Adipose tissue (tissue), 3 donors: ENCODE data around the gene UST. TPM values are rescaled to one million over a fixed set of nuclear protein-coding genes. Genes with fewer than 3 reads are reported as not detected.
"Not testable (repeated sequence)": the region's sequence is repeated elsewhere in the genome, so short reads cannot be mapped to it uniquely, and the experiment has no call there.

Experiments
- H3K27ac ChIP-seq: one replicate; pipeline ENCODE4 v1.5.1; 2013; ENCODE audit warnings: low read depth, low read length
- WGBS, 3 donors: extraction: QIAGEN DNeasy Blood & Tissue Kit; methylation state at CpG; one replicate each; pipeline ENCODE4 v1.1.7; 2013; 5-methylcytosine and 5-hydroxymethylcytosine counted together
- polyA plus RNA-seq, 3 donors: library from polyadenylated mRNA; stranded (reverse); fragments of 200-250 nt; gene quantifications; one replicate each; pipeline ENCODE4 v1.2.3, GENCODE V29; 2013
- donor health status: healthy with polysubstance abuse.
- donor health status: Bipolar disorder and iron deficiency.
- donor health status: healthy.

The UST gene
- polyA plus RNA-seq, 3 donors = 2.4 to 17.9 (median 6.5) TPM

DNA sequence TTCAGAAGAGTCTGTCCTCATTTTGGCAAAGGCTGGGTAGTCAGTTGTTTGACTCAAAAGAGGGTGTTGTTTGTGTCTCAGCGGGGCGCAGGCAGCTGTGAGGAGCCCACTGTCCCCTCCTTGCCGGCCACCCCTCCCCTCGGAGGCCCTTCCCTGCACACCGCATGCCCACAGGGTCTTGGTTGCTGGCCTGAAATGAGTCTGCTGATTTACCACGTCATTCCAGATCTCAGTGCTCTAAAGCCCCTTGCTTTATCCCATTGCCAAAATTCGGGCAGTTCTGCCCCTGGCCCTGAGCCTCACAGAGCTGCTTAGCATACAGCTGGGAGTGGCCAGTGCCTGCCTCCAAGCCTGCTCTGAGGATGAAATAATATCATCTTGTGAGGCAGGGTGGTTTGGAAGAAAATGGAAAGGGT lies 220.7 kb downstream of the UST start:
- H3K27ac ChIP-seq = no peak overlapping the region
- WGBS, 3 donors = 54 to 88% (median 68%) methylated on average over 7 of the region's 7 CpGs

DNA sequence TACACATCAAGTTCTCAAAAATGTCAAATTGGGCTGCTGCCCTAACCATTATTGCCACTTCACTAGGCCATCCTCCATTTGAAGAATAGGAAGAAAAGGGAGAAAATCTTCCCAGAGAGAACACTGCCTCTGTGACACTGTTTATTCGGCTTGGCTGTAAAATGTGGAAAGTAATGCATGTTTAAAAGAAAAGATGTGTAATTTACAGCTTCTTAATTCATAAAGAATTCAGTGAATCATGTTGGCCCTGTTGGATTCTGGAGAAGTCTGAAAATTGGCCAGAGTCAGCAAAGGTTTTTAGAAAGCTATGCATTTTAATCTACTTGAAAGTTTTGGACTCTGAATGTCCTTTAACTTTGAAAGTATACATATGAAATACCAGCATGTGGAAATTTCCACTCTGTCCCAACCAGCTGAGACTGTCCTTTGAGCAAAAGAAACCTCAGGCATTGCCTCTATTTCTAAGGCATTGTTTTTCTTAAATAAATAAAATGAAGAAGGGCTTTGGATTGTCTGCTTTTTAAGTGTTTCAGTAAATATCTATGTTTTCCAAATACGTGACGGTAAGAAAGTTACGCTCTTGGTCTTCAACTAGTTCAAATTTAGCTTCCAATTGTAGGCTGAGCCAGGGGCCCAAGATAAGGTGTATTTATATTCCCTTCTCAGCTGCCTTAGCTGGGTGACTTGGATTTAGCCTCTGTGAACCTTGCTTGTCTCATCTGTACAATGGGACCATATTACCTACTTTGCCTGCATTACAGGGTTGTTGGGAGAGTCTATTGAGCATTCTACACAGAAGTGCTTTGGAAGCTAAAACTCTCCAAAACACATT lies 222.2 kb downstream of the UST start:
- H3K27ac ChIP-seq = no peak overlapping the region
- WGBS, 3 donors = 69 to 95% (median 89%) methylated on average over 4 of the region's 4 CpGs

DNA sequence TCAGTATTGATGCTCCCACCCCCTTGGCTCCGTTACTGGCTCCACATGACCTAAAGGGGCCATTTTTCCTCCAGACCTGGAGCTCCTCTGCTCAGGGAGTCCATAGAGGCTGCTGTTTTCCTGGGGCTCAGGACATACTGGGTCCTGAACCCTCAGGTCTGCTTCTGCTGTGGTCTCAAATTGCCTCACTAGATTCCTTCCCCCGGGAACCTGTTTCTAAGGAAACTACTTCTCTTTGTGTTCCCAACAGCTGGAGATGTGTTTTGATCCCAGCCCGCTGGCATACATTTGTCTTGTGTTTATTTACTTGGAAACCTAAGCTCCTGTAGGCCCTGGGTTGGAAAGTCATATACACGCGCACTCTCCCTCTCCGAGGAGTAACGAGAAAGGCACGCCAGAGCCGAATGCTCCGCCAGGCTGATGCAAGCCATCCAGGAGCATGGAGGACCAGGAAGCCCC lies 222.8 kb downstream of the UST start:
- 67 to 92% (median 71%) methylated on average over 10 of the region's 10 CpGs for WGBS, 3 donors
- H3K27ac ChIP-seq = no peak overlapping the region

DNA sequence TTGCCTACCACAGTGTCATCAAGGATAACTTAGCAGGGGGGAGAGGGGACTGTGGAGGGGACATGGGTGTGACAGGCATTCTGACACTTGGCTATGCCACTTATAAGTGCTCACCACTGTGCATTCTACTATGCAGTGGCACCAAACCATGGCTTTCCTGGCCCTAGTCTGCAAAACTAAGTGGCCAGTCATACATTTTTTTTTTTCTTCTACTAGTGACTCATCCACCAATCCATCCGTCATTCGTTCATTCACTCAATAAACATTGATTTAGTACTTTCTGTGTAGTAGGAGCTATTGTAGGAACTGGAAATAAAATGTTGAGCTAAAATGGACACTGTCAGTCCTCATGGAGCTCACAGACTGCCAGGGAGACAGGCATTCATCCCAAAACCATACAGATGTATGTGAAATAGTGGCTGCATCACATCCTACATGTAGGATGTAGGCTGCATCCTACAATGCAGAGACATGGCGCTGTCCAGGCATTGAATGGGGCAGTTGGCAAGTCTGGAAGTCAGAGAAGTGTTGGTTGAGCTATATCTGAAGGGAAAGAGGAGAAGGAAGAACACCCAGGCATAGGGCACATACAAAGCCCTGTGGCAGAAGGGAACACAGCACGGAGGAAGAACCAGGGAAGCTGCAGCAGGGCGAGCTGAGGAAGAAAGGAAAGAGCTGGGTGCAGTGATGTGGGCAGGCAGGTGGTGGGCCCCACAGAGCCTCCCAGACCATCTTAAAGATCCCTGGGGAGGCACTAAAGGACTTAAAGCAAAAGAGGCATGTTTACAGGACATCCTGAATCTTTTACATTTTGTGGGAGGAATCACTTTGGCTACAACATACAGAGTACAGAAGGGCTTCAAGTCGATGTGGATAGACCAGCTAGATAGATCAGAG lies 224.4 kb downstream of the UST start:
- no peak overlapping the region for H3K27ac ChIP-seq
- WGBS, 3 donors = 83 to 85% (median 83%) methylated on average over 6 of the region's 6 CpGs

DNA sequence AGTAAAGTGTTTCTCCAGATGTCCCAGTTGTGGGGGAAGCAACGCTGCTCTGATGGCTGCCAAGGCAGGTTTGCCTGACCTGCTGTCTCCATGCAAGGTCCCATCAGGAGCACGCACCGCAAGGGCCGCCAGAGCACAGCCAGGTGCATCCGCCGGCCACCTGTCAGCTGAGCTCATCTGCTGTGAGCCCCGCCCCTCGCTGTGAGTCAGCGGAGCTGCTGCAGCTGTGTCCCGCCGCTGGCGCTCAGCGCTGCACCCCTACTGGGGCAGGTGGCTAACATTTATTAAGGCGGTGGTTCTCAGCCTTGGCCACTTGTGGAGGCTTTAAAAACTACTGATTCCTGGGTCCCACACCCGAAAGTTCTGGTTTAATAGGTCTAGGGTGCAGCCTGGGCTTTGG lies 225.7 kb downstream of the UST start:
- 14 to 57% (median 54%) methylated on average over 15 of the region's 15 CpGs for WGBS, 3 donors
- H3K27ac ChIP-seq = no peak overlapping the region

DNA sequence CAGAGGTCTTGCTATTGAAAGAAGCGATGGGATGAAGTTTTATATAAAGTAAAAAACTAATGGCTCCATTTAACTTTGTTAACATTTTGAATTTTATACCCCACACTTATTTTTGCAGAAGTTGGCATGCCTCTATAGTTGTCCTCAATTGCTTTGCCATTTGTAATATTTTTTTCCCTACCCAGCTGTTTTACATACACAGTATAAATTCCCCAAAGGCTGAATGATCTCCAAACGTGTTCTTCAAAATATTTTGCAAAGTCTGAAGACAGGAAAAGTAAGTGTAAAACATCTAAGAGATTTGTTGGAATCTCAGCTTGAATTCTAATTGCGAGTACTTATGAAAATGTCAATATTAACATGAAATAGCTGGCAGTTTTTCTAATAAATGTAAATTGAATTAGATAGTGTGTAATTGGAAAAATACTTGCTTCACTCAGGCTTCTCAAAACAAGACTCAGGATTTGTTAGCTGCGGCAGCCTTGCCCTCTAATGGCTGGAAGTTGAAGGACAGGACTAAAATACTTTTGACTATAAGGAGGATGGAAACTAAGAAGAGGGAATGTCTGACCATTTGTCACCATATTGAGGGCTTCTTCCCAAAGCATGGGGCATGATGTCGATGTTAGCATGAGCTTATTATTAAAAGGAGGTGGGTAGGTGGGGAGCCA lies 226.8 kb downstream of the UST start:
- WGBS, 3 donors = 55 to 72% (median 68%) methylated on average over 5 of the region's 5 CpGs
- no peak overlapping the region for H3K27ac ChIP-seq

DNA sequence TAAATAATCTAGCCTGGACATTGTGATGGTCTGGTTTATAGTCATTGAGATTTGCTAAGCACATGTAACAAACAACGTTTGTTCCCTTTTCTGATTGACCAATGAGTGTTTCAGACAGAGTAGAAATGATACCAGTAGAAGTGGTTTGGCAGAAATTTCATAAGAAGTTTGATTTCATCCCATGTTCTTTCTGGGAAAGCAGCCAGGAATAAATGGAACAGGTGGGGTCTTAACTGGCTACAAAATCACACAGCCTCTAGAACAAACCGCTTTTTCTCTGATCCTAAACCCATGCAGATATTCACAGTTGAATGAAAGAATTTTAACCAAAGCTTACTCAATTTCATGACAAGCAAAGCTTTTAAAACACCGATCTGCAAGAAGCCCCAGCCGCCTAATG lies 227.5 kb downstream of the UST start:
- WGBS, 3 donors = 78 to 83% (median 79%) methylated on average over 4 of the region's 4 CpGs

DNA sequence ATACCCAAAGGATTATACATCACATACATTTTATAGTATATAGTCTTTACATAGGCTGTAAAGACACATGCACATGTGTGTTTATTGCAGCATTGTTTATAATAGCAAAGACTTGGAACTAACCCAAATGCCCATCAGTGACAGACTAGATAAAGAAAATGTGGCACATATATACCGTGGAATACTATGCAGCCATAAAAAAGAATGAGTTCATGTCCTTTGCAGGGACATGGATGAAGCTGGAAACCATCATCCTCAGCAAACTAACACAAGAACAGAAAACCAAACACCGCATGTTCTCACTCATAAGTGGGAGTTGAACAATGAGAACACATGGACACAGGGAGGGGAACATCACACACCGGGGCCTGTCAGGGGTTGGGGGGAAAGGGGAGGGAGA lies 231.5 kb downstream of the UST start:
- not testable (repeated sequence) for H3K27ac ChIP-seq
- WGBS, 3 donors = 86 to 100% (median 98%) methylated on average over 2 of the region's 3 CpGs

More for the DNA sequence above, 227.5 kb downstream of the UST start:
- no peak overlapping the region for H3K27ac ChIP-seq

DNA sequence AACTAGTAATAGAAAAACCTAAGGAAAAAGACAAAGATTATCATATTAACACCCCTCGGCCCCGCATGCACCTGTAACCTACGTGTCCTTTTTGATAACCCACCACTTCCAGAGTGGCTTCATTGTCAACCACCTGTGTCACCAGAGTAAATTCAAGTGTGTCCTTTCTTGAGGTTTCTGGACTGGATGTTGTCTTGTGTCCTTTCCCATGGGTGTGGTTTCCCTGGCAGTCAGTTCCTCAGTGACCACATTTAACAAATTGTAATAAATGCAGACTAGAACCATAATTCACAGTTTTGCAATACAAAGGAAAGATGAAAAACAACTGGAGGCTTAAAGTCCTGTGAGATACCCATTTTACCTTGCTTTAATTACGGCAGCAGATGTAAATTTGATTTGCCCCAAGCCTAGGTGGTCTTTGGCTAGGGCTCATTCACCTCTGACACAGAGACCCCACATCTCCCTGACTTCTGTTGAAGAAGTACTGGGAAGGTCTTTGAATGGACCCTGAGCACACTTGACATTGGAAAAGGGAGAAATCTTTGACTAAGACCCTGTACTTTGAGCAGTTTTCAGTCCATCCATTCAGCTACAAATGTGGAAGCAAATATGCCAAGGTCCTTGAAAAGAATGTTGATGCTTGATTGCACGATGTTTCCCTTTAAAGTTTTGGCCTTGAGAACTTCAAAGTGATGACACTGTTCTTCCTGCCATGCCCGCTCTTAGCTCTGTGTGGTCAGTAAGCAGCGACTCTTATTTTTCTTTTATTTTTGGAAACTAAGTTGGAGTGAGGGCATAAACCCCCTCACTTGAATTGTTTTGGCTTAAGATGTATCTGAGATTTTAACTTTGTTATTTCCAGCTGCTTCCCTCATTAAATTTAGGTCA lies 232.4 kb downstream of the UST start:
- WGBS, 3 donors = 68 to 78% (median 72%) methylated on average over 7 of the region's 7 CpGs

DNA sequence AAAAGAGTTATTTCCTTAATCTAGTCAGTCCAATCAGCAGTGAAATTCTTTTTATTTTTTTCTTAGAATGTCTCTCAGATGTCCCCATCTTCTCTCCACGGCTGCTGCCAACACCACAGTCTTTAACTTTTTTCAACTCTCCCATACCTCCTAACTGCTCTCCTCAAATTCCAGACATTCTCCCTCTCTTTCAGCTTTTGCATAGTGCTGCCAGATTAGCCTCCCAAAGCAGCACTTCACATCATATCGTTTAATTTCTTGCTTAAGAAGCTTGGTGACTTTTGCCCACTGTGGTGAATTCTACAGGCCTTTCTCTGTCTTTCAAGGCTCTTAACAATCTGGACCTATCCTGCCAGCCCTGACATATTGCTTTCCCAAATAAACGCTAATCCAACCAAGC lies 233.4 kb downstream of the UST start:
- WGBS, 3 donors = 66 to 84% (median 70%) methylated on average over 3 of the region's 3 CpGs
- no peak overlapping the region for H3K27ac ChIP-seq

More for the DNA sequence above, 232.4 kb downstream of the UST start:
- no peak overlapping the region for H3K27ac ChIP-seq

DNA sequence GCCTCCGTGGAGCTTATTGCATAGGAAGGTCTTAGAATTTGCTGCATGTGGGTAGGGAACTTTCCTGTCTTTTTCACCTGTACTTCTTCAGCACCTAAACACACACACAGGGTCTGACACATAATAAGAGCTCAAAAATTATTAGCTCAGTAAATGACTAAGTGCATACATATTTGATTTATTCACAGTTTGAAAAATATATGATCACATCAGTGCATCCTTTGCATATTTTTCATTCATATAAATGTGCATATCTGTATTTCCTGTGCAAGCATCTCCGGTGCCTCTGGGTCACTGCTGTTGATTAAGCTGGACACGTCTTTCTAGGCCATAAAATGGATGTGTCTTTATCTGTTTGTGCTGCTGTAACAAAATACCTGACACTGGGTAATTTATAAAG lies 234.7 kb downstream of the UST start:
- no peak overlapping the region for H3K27ac ChIP-seq
- WGBS, 3 donors = 73 to 86% (median 82%) methylated on average over 3 of the region's 3 CpGs

DNA sequence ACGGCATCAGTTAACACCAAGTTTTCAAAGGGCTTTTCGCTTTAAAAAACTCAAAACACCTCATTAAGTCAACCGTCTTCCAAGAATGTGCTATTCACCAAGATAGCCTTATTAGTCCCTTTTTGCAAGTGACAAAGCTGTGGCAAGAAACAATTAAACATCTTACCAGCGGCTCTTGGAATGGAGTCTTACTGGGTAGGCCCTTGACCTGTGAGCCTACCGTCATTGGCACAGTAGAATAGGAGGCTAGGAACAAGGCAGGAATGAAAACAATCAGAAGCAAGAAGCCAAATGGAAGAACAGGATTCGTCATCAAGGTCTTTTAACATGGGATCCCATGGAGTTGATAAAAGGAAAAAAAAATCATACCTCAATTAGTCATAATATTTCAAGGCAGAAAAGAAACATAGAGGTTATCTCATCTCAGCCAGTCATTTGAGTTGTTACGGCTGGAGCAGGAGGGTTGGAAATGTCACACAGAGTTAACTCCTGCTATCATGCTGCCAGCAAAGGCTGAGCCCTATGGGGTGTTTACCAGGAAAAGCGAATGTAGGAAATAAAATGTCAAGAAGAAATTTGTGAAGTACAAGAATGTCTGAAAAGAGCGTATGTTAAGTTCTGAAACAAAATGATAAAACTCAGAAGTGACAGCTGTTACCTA lies 236.4 kb downstream of the UST start:
- no peak overlapping the region for H3K27ac ChIP-seq
- 92 to 95% (median 94%) methylated on average over 9 of the region's 9 CpGs for WGBS, 3 donors

DNA sequence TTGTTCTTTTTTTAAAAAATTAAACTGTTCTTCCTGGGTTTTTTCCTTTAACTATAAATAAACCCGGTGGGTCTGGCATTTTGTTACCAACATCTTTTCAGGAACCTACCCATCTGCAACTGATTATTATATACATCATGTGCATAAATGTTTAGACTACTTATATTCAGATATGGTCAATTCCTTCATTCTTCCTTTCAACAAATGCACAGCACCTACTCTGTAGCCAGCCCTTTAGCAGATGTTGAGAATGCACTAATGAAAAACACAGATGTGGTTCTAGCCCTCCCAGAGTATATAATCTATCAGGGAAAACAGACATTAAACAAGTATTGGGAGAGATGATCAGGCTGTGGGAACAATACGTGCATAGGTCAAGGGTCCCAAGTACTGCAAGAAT lies 237.1 kb downstream of the UST start:
- WGBS, 3 donors = 81 to 86% (median 85%) methylated on average over 2 of the region's 2 CpGs

DNA sequence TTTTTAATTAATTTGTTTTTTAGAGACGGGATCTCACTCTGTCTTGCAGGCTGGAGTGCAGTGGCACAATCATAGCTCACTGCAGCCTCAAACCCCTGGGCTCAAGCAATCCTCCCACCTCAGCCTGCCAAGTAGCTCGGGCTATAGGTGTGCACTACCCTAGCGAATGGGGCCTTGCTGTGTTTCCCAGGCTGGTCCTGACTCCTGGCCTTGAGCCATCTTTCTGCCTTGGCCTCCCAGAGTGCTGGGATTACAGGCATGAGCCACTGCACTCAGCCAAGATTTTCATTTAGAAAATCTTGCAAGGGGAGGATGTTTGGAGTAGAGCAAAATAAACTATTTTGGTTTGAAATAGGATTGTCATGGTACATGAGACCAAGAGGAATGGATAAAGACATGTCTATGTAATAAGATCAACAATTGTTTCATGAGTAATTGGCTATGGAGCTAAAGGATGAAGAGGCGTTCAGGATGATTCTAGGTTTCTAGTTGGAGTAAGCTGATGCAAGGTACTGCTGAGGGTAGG lies 237.8 kb downstream of the UST start:
- H3K27ac ChIP-seq = no peak overlapping the region
- 83 to 90% (median 86%) methylated on average over 4 of the region's 4 CpGs for WGBS, 3 donors

More for the DNA sequence above, 237.1 kb downstream of the UST start:
- H3K27ac ChIP-seq = no peak overlapping the region

DNA sequence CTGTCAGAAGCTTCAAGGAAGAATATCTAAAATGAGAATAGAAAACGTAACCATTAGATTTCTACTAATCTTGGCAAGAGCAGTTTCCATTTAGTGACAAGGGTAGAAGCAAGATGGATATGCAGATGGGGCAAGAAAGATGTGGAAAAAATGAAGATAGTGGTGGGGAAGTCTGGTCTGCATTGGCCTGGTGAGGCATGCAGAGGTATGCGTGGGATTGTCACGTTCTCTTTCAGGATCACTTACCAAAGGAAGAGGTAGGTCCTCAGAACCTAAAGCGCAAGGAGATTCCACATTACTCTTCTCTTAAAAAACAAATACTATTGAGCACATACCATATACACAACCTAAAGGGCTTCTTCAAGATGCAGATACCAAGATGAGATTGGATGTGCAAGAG lies 238.7 kb downstream of the UST start:
- H3K27ac ChIP-seq = no peak overlapping the region

DNA sequence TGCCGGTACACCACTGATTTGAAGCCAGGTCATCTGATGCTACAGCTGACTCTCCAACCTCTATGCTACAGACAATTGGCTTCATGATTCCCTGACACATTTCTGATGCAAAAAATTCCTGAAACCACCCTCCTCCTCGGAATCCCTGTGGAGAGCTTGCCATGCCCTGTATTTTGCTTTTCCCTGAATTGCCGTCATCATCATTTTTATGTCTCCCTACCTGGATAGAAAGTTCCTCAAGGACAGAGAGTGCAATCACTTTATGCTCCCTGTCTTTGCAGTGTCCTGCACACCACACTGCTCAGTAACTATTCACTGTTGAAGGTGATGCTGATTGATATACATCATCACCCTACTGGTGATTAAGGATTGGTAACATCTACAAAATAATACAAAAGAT lies 239.8 kb downstream of the UST start:
- H3K27ac ChIP-seq = no peak overlapping the region
- 93 to 96% (median 95%) methylated on average over 3 of the region's 3 CpGs for WGBS, 3 donors

More for the DNA sequence above, 238.7 kb downstream of the UST start:
- WGBS, 3 donors = 96 to 98% (median 97%) methylated on average over 4 of the region's 4 CpGs

DNA sequence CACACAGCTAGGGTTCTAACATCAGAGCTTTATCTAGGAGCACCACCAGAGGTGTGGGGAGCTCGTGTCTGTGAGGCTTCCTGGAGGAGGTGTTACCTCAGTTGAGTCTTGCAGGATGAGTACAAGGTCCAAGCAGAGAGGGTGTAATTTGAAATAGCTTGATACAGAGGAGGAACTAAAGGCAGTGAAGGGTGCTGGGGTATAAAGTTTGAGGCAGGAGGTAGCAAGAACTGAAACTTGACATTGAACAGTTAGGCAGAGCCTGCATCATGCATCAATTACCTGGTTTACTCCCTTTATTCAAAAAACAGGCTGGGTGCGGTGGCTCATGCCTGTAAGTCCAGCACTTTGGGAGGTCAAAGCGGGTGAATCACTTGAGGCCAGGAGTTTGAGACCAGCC lies 241.2 kb downstream of the UST start:
- no peak overlapping the region for H3K27ac ChIP-seq
- WGBS, 3 donors = 91 to 95% (median 91%) methylated on average over 3 of the region's 3 CpGs
